Stimulated activated CD8-positive, alpha-beta memory T cell treated with anti-CD3 and anti-CD28 coated beads, Interleukin-7, amount 100 ng/mL, for 24 hours (primary cell): Measurements from ENCODE around the gene ACAP2.

Experiments
- DNase-seq: peaks from one replicate; pipeline ENCODE4 v3.0.0-alpha.2; 2020; ENCODE audit warnings: low read depth

Gene ACAP2

GRCh38 chr3:195286115-195286872 lies 156.5 kb downstream of the ACAP2 start:
- no peak for DNase-seq

- DNase-seq = no peak
Measured at GRCh38 chr3:195285372-195285771, 157.4 kb downstream of the ACAP2 start.

GRCh38 chr3:195284842-195285241 lies 158.0 kb downstream of the ACAP2 start:
- no peak for DNase-seq

- DNase-seq = no peak
Measured at GRCh38 chr3:195282961-195283360, 159.9 kb downstream of the ACAP2 start.

GRCh38 chr3:195274259-195274966 lies 168.4 kb downstream of the ACAP2 start:
- DNase-seq = no peak

- DNase-seq = peak; percentile 75
Measured at GRCh38 chr3:195271410-195272243, 171.2 kb downstream of the ACAP2 start.

- peak; percentile 75 for DNase-seq
Measured at GRCh38 chr3:195270817-195271409, 171.9 kb downstream of the ACAP2 start, which contains the start of gene XXYLT1. TSS of gene XXYLT1 (minus strand) at chr3:195271159. CDS start at chr3:195271058, 101 bp downstream.

- no peak for DNase-seq
Measured at GRCh38 chr3:195270079-195270816, 172.6 kb downstream of the ACAP2 start.

- DNase-seq = no peak
Measured at GRCh38 chr3:195269375-195270078, 173.3 kb downstream of the ACAP2 start.

- no peak for DNase-seq
Measured at GRCh38 chr3:195268576-195269309, 174.1 kb downstream of the ACAP2 start.

GRCh38 chr3:195267096-195267495 lies 175.7 kb downstream of the ACAP2 start:
- DNase-seq = no peak

- no peak for DNase-seq
Measured at GRCh38 chr3:195266428-195266827, 176.4 kb downstream of the ACAP2 start.

- DNase-seq = no peak
Measured at GRCh38 chr3:195265363-195265976, 177.3 kb downstream of the ACAP2 start.

GRCh38 chr3:195263925-195264600 lies 178.8 kb downstream of the ACAP2 start:
- no peak for DNase-seq

GRCh38 chr3:195263193-195263924 lies 179.5 kb downstream of the ACAP2 start:
- no peak for DNase-seq

- DNase-seq = no peak
Measured at GRCh38 chr3:195261925-195262324, 180.9 kb downstream of the ACAP2 start.

- DNase-seq = no peak
Measured at GRCh38 chr3:195260280-195260905, 182.4 kb downstream of the ACAP2 start.
